ENCODE data around the gene COLGALT1.
"Not testable (repeated sequence)": the region's sequence is repeated elsewhere in the genome, so short reads cannot be mapped to it uniquely, and the experiment has no call there.

COLGALT1 gene

DNA sequence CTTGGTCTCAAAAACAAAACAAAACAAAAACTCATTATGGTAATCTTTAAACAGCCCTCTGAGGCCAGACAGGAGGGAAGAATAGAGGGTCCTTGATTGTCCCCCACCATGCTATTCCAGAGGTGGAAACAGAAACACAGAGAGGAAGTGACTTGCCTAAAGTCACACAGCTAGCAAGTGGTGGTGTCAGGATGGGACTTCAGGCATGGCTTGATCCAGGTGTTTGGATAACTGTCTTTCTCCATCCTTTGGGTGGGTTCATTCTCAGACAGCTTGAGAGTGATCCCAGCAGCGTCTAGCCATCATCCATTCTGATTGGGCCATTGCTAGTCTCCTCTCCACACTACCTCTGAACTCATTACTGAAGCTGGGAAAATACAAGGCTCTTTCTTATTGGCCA, 12.5 kb downstream of the COLGALT1 start:
- H3K36me3 ChIP-seq, result peaks cover 98 to 100% (median 100%) of the 10 kb centered on the region in 11 experiments
- H3K4me2 ChIP-seq, result no peak overlapping the region
- no peak overlapping the region for H3K27ac ChIP-seq
- H4K20me1 ChIP-seq, result peaks cover 4 to 83% (median 66%) of the 10 kb centered on the region in 11 experiments; a peak in 20 of 22 replicates
- H3K9ac ChIP-seq, result no peak overlapping the region
- H3K9me3 ChIP-seq (replicated peaks in 1 of 11), result no peaks in the 10 kb centered on the region
- peaks cover 0 to 17% (median under 1%) of the 10 kb centered on the region in 10 experiments; a peak in 9 of 20 replicates for H3K4me1 ChIP-seq
- H3K27me3 ChIP-seq, result no peaks in the 10 kb centered on the region
- TF ChIP-seq Cebpa-rat (IDR thresholded peaks at IDR 0.05), result no peak
- H3K4me3 ChIP-seq, result no peak overlapping the region

DNA sequence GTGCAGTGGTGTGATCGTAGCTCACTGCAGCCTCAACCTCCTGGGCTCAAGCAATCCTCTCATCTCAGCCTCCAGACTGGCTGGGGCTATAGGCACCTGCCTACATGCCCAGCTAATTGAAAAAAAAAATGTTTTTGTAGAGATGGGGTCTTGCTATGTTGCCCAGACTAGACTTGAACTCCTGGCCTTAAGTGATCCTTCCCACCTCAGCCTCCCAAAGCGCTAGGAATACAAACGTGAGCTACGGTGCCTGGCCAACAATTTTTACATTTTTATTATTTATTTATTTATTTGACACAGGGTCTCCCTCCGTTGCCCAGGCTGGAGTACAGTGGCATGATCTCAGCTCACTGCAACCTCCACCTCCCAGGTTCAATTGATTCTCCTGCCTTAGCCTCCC, 14.8 kb downstream of the COLGALT1 start:
- Histone ChIP-seq H4K20me1 (peaks cover 9 to 96% (median 63%) of the 10 kb centered on the region in 11 experiments; a peak in 20 of 22 replicates), H3K4me1 (peaks cover 0 to 13% (median 4%) of the 10 kb centered on the region in 10 experiments; a peak in 7 of 20 replicates), H3K36me3 (peaks cover 96 to 100% (median 99%) of the 10 kb centered on the region in 11 experiments)
- H3K9ac ChIP-seq; H3K27ac ChIP-seq; H3K4me3 ChIP-seq; H3K4me2 ChIP-seq; H3K9me3 ChIP-seq (replicated peaks in 1 of 11); H3K27me3 ChIP-seq: not testable (repeated sequence)

DNA sequence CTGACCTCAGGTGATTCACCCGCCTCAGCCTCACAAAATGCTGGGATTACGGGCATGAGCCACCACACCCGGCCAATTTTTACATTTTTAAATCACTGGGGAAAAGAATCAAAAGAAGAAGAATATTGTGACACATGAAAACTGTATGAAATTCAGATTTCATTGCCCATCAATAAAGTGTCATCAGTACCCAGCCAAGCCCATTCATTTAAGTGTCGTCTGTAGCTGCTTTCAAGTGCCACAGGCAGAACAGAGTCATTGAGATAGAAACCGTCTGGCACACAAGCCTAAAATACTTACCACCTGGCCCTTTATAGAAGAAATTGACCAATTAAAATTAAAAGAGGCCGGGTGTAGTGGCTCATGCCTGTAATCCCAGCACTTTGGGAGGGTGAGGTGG, 15.3 kb downstream of the COLGALT1 start:
- H3K4me1 ChIP-seq, result peaks cover 0 to 13% (median 4%) of the 10 kb centered on the region in 10 experiments; a peak in 8 of 20 replicates
- H3K9ac ChIP-seq, result no peak overlapping the region
- peaks cover 9 to 96% (median 63%) of the 10 kb centered on the region in 11 experiments; a peak in 20 of 22 replicates for H4K20me1 ChIP-seq
- H3K9me3 ChIP-seq (replicated peaks in 1 of 11), result no peaks in the 10 kb centered on the region
- no peak overlapping the region for H3K4me3 ChIP-seq
- no peak overlapping the region for H3K4me2 ChIP-seq
- no peak overlapping the region for H3K27ac ChIP-seq
- peaks cover 96 to 100% (median 99%) of the 10 kb centered on the region in 11 experiments for H3K36me3 ChIP-seq
- no peaks in the 10 kb centered on the region for H3K27me3 ChIP-seq
- no peak for TF ChIP-seq Cebpa-rat (IDR thresholded peaks at IDR 0.05)

DNA sequence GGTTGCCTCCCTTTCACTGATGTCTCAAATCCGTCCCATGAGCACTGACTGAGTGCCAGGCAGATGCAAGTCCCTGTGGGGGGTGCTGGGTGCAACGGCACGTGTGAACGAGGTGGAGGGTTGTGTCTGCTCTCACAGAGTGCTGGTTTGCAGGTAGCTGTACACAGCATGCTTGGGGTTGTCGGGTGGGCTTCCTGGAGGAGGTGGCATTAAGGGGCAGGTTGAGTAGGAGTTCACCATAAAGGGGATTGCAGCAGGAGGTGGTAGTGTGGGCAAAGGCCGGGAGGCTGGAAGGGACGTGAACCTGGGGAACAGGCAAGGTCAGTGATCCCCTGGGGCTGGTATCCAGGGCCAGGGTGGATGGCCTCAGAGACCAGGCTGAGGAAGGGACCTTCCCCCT, 17.2 kb downstream of the COLGALT1 start:
- Histone ChIP-seq H3K4me3 (no peak overlapping the region), H3K9me3 (replicated peaks in 1 of 11) (no peaks in the 10 kb centered on the region), H3K4me2 (no peak overlapping the region), H3K4me1 (peaks cover 0 to 20% (median 4%) of the 10 kb centered on the region in 10 experiments; a peak in 8 of 20 replicates), H3K27ac (no peak overlapping the region), H3K27me3 (no peaks in the 10 kb centered on the region), H3K9ac (no peak overlapping the region; a peak in 1 of 22 replicates), H3K36me3 (peaks cover 93 to 99% (median 97%) of the 10 kb centered on the region in 11 experiments), H4K20me1 (peaks cover 10 to 94% (median 63%) of the 10 kb centered on the region in 11 experiments; a peak in 20 of 22 replicates)
- TF ChIP-seq Cebpa-rat (IDR thresholded peaks at IDR 0.05), result no peak

DNA sequence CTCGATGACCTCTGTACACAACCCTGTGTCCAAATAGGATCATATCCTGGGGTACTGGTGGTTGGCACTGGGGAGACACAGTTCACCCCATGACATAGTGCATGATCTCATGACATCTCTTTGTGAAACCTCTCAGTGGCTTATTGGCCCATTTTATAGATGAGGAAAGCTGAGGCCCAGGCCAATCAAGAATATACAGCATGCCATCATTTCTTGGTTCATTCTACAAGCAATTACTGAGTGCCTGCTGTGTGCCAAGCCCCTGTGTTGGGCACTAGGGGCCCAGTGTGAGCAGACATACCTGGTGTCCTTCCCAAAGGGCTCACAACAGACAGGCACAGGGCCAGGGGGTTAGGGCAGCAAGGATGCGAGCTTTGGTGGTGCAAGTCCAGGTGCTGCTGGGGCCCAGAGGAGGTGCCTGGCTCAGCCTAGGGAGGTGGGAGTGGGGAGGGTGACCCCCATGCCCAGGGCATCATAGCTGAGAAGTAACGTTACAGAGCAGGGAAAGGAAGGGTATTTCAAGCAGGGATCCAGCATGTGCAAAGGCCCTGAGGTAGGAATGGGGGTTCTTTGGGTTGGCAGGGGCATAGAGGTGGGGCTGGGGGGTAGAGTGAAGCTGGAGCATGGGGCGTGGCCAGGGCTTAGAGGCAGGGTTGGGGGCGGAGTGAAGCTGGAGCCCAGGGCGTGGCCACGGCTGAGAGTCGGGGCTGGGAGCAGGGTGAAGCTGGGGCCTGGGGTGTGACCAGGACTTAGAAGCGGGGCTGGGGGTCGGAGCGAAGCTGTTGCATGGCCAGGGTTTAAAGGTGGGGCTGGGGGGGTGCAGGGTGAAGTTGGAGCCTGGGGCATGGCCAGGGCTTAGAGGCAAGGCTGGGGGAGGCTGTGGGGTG, 20.7 kb downstream of the COLGALT1 start:
- Histone ChIP-seq H3K4me1 (peaks cover 15 to 47% (median 26%) of the 10 kb centered on the region in 10 experiments), H3K27me3 (no peaks in the 10 kb centered on the region), H3K4me3 (no peak overlapping the region), H3K9me3 (replicated peaks in 1 of 11) (no peaks in the 10 kb centered on the region), H3K9ac (peak overlapping the region in 2 of 11 experiments; percentile 4 to 29; a peak in 1 of 22 replicates), H3K27ac (no peak overlapping the region; a peak in 1 of 22 replicates), H4K20me1 (peaks cover 30 to 96% (median 85%) of the 10 kb centered on the region in 11 experiments), H3K36me3 (peaks cover 90 to 99% (median 94%) of the 10 kb centered on the region in 11 experiments), H3K4me2 (no peak overlapping the region)
- TF ChIP-seq Cebpa-rat (IDR thresholded peaks at IDR 0.05), result no peak

DNA sequence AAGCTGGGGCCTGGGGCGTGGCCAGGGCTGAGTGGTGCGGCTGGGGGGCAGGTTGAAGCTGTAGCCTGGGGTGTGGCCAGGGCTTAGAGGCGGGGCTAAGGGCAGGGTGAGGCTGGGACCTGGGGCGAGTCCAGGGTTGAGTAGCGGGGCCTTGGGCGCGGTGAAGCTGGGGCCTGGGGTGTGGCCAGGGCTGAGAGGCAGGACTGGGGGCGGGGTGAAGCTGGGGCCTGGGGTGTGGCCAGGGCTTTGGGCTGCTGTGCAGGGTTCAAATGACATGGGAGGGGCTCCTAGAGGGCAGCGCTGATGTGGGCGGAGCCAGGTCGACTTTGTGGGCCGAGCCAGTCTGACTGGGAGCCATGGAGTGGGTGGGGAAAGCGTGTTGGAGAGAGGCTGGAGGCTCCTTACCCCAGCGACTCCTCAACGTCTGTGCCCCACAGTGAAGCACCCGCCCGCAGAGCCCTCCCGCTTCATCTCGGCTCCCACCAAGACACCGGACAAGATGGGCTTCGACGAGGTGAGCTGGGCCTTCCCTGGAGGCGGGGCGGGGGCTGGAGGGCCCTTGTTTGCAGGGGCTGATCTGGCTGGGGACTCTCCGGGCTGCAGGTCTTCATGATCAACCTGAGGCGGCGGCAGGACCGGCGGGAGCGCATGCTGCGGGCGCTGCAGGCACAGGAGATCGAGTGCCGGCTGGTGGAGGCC, 21.5 kb downstream of the COLGALT1 start:
- H3K27me3 ChIP-seq, result no peaks in the 10 kb centered on the region
- H3K4me3 ChIP-seq, result no peak overlapping the region
- peaks cover 23 to 54% (median 34%) of the 10 kb centered on the region in 10 experiments for H3K4me1 ChIP-seq
- H3K36me3 ChIP-seq, result peaks cover 90 to 99% (median 94%) of the 10 kb centered on the region in 11 experiments
- H3K4me2 ChIP-seq, result no peak overlapping the region
- no peak overlapping the region for H3K9ac ChIP-seq
- TF ChIP-seq Cebpa-rat (IDR thresholded peaks at IDR 0.05), result no peak
- peaks cover 34 to 97% (median 91%) of the 10 kb centered on the region in 11 experiments for H4K20me1 ChIP-seq
- H3K9me3 ChIP-seq (replicated peaks in 1 of 11), result no peaks in the 10 kb centered on the region
- no peak overlapping the region; a peak in 1 of 22 replicates for H3K27ac ChIP-seq

DNA sequence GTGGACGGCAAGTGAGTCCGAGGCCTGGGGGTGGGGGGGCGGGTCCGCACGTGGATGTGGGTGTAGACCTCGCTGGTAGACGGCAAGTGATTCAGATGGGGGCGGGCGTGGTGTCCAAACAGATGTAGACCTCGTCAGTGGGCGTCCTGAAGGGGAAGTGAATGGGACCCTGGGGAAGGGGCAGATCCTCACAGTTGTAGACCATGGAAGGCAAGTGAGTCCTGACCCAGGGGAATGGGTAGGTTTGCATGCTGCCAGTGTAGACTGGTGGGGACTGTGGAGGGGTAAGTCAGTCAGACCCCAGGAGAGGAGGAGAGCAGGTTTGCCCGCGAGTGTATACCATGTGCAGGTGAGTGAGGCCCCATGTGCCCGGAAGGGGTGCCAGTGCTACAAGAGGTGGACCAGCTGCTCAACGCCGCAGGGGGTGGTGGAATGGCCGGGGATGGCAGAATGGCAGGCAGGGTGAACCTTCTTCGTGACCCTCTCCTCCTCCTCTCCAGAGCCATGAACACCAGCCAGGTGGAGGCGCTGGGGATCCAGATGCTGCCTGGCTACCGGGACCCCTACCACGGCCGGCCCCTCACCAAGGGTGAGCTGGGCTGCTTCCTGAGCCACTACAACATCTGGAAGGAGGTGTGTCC, 22.1 kb downstream of the COLGALT1 start:
- Histone ChIP-seq H3K4me1 (peaks cover 30 to 61% (median 38%) of the 10 kb centered on the region in 10 experiments), H3K27ac (no peak overlapping the region), H3K36me3 (peaks cover 90 to 99% (median 94%) of the 10 kb centered on the region in 11 experiments), H3K9ac (no peak overlapping the region), H3K4me3 (no peak overlapping the region), H4K20me1 (peaks cover 39 to 97% (median 91%) of the 10 kb centered on the region in 11 experiments), H3K27me3 (no peaks in the 10 kb centered on the region), H3K4me2 (no peak overlapping the region), H3K9me3 (replicated peaks in 1 of 11) (no peaks in the 10 kb centered on the region)
- no peak for TF ChIP-seq Cebpa-rat (IDR thresholded peaks at IDR 0.05)

DNA sequence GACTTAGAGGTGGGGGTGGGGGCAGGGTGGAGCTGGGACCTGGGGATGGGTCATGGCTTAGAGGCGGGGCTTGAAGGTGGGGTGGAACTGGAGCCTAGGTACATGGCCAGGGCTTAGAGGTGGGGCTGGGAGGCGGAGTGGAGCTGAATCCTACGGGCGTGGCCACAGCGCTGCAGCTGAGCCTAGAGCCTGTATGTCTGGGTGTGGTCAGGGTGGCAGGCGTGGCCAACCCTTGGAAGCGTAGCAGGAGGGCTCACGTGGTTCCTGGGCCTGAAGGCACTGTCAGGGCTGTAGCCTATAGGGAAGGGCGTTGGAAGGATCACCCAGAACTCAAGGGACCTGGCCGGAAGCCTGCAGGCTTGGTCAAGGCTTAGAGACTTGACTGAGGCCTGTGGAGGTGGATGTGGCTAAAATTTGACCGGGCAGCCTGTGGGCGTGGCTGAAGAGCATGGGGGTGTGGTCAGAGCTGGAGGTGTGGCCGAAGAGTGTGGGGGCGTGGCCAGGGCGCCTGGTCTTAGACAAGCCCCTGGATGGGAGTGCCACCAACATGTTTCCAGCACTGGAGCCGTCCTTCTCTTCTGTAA, 24.3 kb downstream of the COLGALT1 start:
- Histone ChIP-seq H3K4me3 (no peak overlapping the region), H3K36me3 (peaks cover 70 to 84% (median 79%) of the 10 kb centered on the region in 11 experiments), H3K4me2 (peak overlapping the region; percentile 16 to 97 (median 57)), H3K4me1 (peaks cover 32 to 60% (median 54%) of the 10 kb centered on the region in 10 experiments), H3K27me3 (no peaks in the 10 kb centered on the region), H4K20me1 (peaks cover 37 to 86% (median 77%) of the 10 kb centered on the region in 11 experiments), H3K27ac (peak overlapping the region in 1 of 11 experiments; percentile 40; a peak in 2 of 22 replicates), H3K9ac (no peak overlapping the region), H3K9me3 (replicated peaks in 1 of 11) (no peaks in the 10 kb centered on the region)
- no peak for TF ChIP-seq Cebpa-rat (IDR thresholded peaks at IDR 0.05)

Data from BLaER1 treated with 17β-estradiol and CSF1 and Interleukin-3, amounts not matched to agents 10 nM and 100 nM (cell line).